IMR-90 (cell line): ENCODE measurements around the gene VPS18. TPM values are rescaled to one million over a fixed set of nuclear protein-coding genes. Genes with fewer than 3 reads are reported as not detected.

Experiments
- ATAC-seq: fragments of 200-7000 bp; cut with Tn5 transposase; 2 replicates; pipeline ENCODE4 v1.9.1; 2020; ENCODE audit warnings: low read depth, mild to moderate bottlenecking, moderate library complexity
- BruUV-seq: library from RNA; stranded (reverse); fragments of 400-500 nt; replicated peaks from 2 replicates; lab custom pipeline; 2021; lab: Mats Ljungman, UMichigan
- CTCF ChIA-PET: fragments of 300-600 bp; formaldehyde crosslinking; extraction: SDS; loops from one replicate; lab custom pipeline; 2021; ENCODE audit warnings: antibody characterized with exemption; lab: Yijun Ruan, JAX
- POLR2A ChIA-PET: fragments of 300-600 bp; sonication (Branson Sonifier 250); formaldehyde crosslinking; loops from one replicate; lab custom pipeline; 2022; ENCODE audit warnings: antibody characterized with exemption; ENCODE audit not compliant: unreplicated experiment; lab: Charles Lee
- DNase-seq: peaks from one replicate; pipeline ENCODE4 v3.0.0; 2013
- H2AFZ ChIP-seq: replicated peaks from 2 replicates; pipeline ENCODE3; 2013; ENCODE audit warnings: low read length, mild to moderate bottlenecking; ENCODE audit not compliant: poor library complexity
- H2AK5ac ChIP-seq: 2 replicates; pipeline ENCODE4 v1.6.1; 2013; ENCODE audit warnings: low read depth, low read length, inconsistent platforms
- H2AK9ac ChIP-seq: replicated peaks from 2 replicates; pipeline ENCODE3; 2013; ENCODE audit warnings: mild to moderate bottlenecking, low read depth, low read length, moderate library complexity; ENCODE audit not compliant: poor library complexity
- H2BK120ac ChIP-seq: 2 replicates; pipeline ENCODE4 v1.6.1; 2013; ENCODE audit warnings: low read depth, low read length, inconsistent platforms
- H2BK15ac ChIP-seq: 3 replicates; pipeline ENCODE4 v1.6.1; 2013; ENCODE audit warnings: low read depth, low read length, inconsistent platforms
- H2BK20ac ChIP-seq: 2 replicates; pipeline ENCODE4 v1.6.1; 2013; ENCODE audit warnings: low read depth, mild to moderate bottlenecking, inconsistent platforms, low read length, moderate library complexity
- H2BK5ac ChIP-seq: 2 replicates; pipeline ENCODE4 v1.6.1; 2013; ENCODE audit warnings: mild to moderate bottlenecking, low read depth, low read length, inconsistent platforms; ENCODE audit not compliant: poor library complexity, severe bottlenecking
- H3K14ac ChIP-seq: replicated peaks from 2 replicates; pipeline ENCODE4 v1.6.1; 2013; ENCODE audit warnings: low read depth, low read length, inconsistent platforms
- H3K18ac ChIP-seq: 2 replicates; pipeline ENCODE4 v1.6.1; 2013; ENCODE audit warnings: low read depth, low read length, control low read depth
- H3K23ac ChIP-seq: 2 replicates; pipeline ENCODE4 v1.6.1; 2013; ENCODE audit warnings: low read depth, low read length, inconsistent platforms
- H3K27ac ChIP-seq: 2 replicates; pipeline ENCODE4 v1.5.1; 2013; ENCODE audit warnings: mild to moderate bottlenecking, control low read depth, low read length; ENCODE audit not compliant: insufficient read depth
- H3K27me3 ChIP-seq: 2 replicates; pipeline ENCODE4 v1.6.1; 2013; ENCODE audit warnings: low read length; ENCODE audit not compliant: control insufficient read depth, insufficient read depth
- H3K36me3 ChIP-seq: 2 replicates; pipeline ENCODE4 v1.6.1; 2013; ENCODE audit warnings: low read length, mixed read lengths; ENCODE audit not compliant: control insufficient read depth, insufficient read depth
- H3K4ac ChIP-seq: 2 replicates; pipeline ENCODE4 v1.6.1; 2013; ENCODE audit warnings: low read depth, low read length, inconsistent platforms
- H3K4me1 ChIP-seq: 2 replicates; pipeline ENCODE4 v1.6.1; 2013; ENCODE audit warnings: low read length, mixed read lengths; ENCODE audit not compliant: control insufficient read depth, insufficient read depth
- H3K4me2 ChIP-seq: 2 replicates; pipeline ENCODE4 v1.6.1; 2013; ENCODE audit warnings: low read depth, mild to moderate bottlenecking, control low read depth, low read length, moderate library complexity
- H3K4me3 ChIP-seq: 2 replicates; pipeline ENCODE4 v1.5.1; 2013; ENCODE audit warnings: low read depth, mild to moderate bottlenecking, control low read depth, low read length, moderate library complexity; ENCODE audit not compliant: insufficient read depth
- H3K56ac ChIP-seq: 2 replicates; pipeline ENCODE4 v1.6.1; 2013; ENCODE audit warnings: low read length, inconsistent platforms; ENCODE audit not compliant: insufficient read depth; ENCODE audit errors: extremely low read depth
- H3K79me1 ChIP-seq, 2 experiments: 2 replicates each; pipeline ENCODE4 v1.6.1; 2013; ENCODE audit warnings: low read length in 2 of 2, inconsistent platforms in 1 of 2, low read depth in 1 of 2
- H3K9ac ChIP-seq: 2 replicates; pipeline ENCODE4 v1.6.1; 2013; ENCODE audit warnings: low read depth, low read length, control low read depth
- H3K9me1 ChIP-seq: 2 replicates; pipeline ENCODE4 v1.6.1; 2013; ENCODE audit warnings: low read length, inconsistent platforms; ENCODE audit not compliant: insufficient read depth
- H3K9me3 ChIP-seq: 2 replicates; pipeline ENCODE4 v1.6.1; 2013; ENCODE audit warnings: low read length; ENCODE audit not compliant: control insufficient read depth, insufficient read depth
- H4K20me1 ChIP-seq: 2 replicates; pipeline ENCODE4 v1.6.1; 2013; ENCODE audit warnings: low read length, inconsistent platforms; ENCODE audit not compliant: insufficient read depth
- H4K5ac ChIP-seq: 2 replicates; pipeline ENCODE4 v1.6.1; 2013; ENCODE audit warnings: mild to moderate bottlenecking, low read depth, low read length, control low read depth
- H4K8ac ChIP-seq, 2 experiments: 2 replicates each; pipeline ENCODE4 v1.6.1; 2013; ENCODE audit warnings: low read depth in 2 of 2, low read length in 2 of 2, control low read depth in 1 of 2, inconsistent platforms in 1 of 2
- H4K91ac ChIP-seq: 2 replicates; pipeline ENCODE4 v1.6.1; 2013; ENCODE audit warnings: low read depth, low read length, inconsistent platforms; ENCODE audit not compliant: insufficient read depth
- BHLHE40 ChIP-seq: fragments of 150-350 bp; IDR thresholded peaks from 2 replicates; pipeline ENCODE4 v1.6.1; 2016; ENCODE audit warnings: mild to moderate bottlenecking, low read depth, low read length
- MAFK ChIP-seq: IDR thresholded peaks from 2 replicates; pipeline ENCODE4 v1.6.1; 2012; ENCODE audit warnings: low read depth, low read length, improper control_type of control experiment
- MAZ ChIP-seq: IDR thresholded peaks from 2 replicates; pipeline ENCODE4 v1.6.1; 2012; ENCODE audit warnings: low read depth, mild to moderate bottlenecking, low read length, improper control_type of control experiment, moderate library complexity, borderline replicate concordance
- NFE2L2 ChIP-seq: fragments of 150-350 bp; IDR thresholded peaks from 2 replicates; pipeline ENCODE4 v1.6.1; 2016; ENCODE audit warnings: low read depth, mild to moderate bottlenecking, low read length
- POLR2A ChIP-seq: IDR thresholded peaks from 2 replicates; pipeline ENCODE4 v1.6.1; 2012; ENCODE audit warnings: mild to moderate bottlenecking, low read depth, low read length
- RCOR1 ChIP-seq: IDR thresholded peaks from 2 replicates; pipeline ENCODE4 v1.6.1; 2012; ENCODE audit warnings: mild to moderate bottlenecking, low read length, improper control_type of control experiment; ENCODE audit not compliant: insufficient replicate concordance
- SMC3 ChIP-seq: fragments of 150-350 bp; IDR thresholded peaks from 2 replicates; pipeline ENCODE4 v1.6.1; 2016; ENCODE audit warnings: low read depth, mild to moderate bottlenecking, antibody characterized with exemption, low read length, moderate library complexity
- WGBS, 2 experiments: methylation state at CpG; one replicate each; pipeline versions ENCODE4 v1.1.5 to v1.1.7; 2013; ENCODE audit warnings: missing lambda C conversion rate in 2 of 2; ENCODE audit not compliant: insufficient read length in 1 of 2; ENCODE audit errors: extremely low coverage in 2 of 2; 5-methylcytosine and 5-hydroxymethylcytosine counted together
- dilution Hi-C: fragments of 300-500 bp; cut with HindIII; formaldehyde crosslinking; loops from one replicate; pipeline ENCODE4 v1.14.3; 2018; ENCODE audit warnings: low sequenced_read_pairs; ENCODE audit not compliant: unreplicated experiment
- in situ Hi-C: fragments of 300-500 bp; cut with MboI; formaldehyde crosslinking; loops from 3 replicates; pipeline ENCODE4 v1.14.3; 2019; ENCODE audit warnings: low sequenced_read_pairs, inconsistent platforms, mixed read lengths
- intact Hi-C: fragments of 100-400 bp; cut with micrococcal nuclease; formaldehyde crosslinking; loops from 2 replicates; pipeline ENCODE4 v1.10.0; 2022
- polyA plus RNA-seq, 3 experiments: library from polyadenylated mRNA; depleted of rRNA; stranded (reverse); fragments of >200 nt; gene quantifications; 2 replicates each; pipeline ENCODE4 v1.2.3, GENCODE V29; 2012; ENCODE audit warnings: low replicate concordance in 1 of 3
- total RNA-seq: library from RNA; depleted of rRNA; stranded (reverse); fragments of >200 nt; gene quantifications from 2 replicates; pipeline ENCODE4 v1.2.3, GENCODE V29; 2012

The VPS18 gene
- total and polyA plus RNA-seq, 2 of the 4 experiments (the other 2 are of a cell fraction): 19.3 to 32.3 TPM

DNA sequence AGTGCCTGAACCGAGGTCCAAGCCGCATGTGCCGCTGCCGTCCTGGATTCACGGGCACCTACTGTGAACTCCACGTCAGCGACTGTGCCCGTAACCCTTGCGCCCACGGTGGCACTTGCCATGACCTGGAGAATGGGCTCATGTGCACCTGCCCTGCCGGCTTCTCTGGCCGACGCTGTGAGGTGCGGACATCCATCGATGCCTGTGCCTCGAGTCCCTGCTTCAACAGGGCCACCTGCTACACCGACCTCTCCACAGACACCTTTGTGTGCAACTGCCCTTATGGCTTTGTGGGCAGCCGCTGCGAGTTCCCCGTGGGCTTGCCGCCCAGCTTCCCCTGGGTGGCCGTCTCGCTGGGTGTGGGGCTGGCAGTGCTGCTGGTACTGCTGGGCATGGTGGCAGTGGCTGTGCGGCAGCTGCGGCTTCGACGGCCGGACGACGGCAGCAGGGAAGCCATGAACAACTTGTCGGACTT, 42.0 kb downstream of the VPS18 start:
- H3K4me3 ChIP-seq: no peak overlapping the region
- H3K9me1 ChIP-seq: peaks cover 23% of the 10 kb centered on the region
- 94% methylated on average over 21 of the region's 31 CpGs; no CpG with 5 or more reads in 1 of the 2 experiments for WGBS, 2 experiments
- in situ Hi-C loops (no loop called here), intact Hi-C loops (no loop called here), dilution Hi-C loops (no loop called here)
- H3K4ac ChIP-seq: no peak overlapping the region
- H4K5ac ChIP-seq: no peak overlapping the region
- no peak overlapping the region for H3K4me2 ChIP-seq
- H3K56ac ChIP-seq: no peak overlapping the region
- H2AFZ ChIP-seq: peak overlapping the region; percentile 44
- no peak overlapping the region for H2BK5ac ChIP-seq
- peaks cover 22% of the 10 kb centered on the region for H3K4me1 ChIP-seq
- no peak overlapping the region for H4K8ac ChIP-seq
- peak overlapping the region; percentile 52 for H2AK9ac ChIP-seq
- H3K9ac ChIP-seq: no peak overlapping the region
- peaks cover 0 to 70% of the 10 kb centered on the region in 2 experiments; a peak in 3 of 4 replicates for H3K79me1 ChIP-seq
- no peak overlapping the region for H3K14ac ChIP-seq
- H2BK15ac ChIP-seq: no peak overlapping the region
- peaks cover 12% of the 10 kb centered on the region for H3K36me3 ChIP-seq
- H4K20me1 ChIP-seq: peaks cover 23% of the 10 kb centered on the region
- H2AK5ac ChIP-seq: peak overlapping the region; percentile 3; the same call in 1 of the 2 replicates
- no TSS peak for BruUV-seq
- ChIA-PET CTCF (no interaction called here), POLR2A (interaction anchor here (0.6 kb wide), 1 partner anchor 129 kb away, joined by 3 read pairs; the partner anchor contains the start of gene ZFYVE19)
- H2BK20ac ChIP-seq: no peak overlapping the region
- DNase-seq (no peak), ATAC-seq (no peak)
- TF ChIP-seq BHLHE40 (no peak), RCOR1 (no peak), POLR2A (no peak), SMC3 (no peak), NFE2L2 (no peak), MAFK (no peak), MAZ (no peak)
- H3K18ac ChIP-seq: no peak overlapping the region
- no peaks in the 10 kb centered on the region for H3K9me3 ChIP-seq
- H3K27ac ChIP-seq: no peak overlapping the region
- H4K91ac ChIP-seq: peak overlapping the region; percentile 21; the same call in 1 of the 2 replicates
- H3K27me3 ChIP-seq: no peaks in the 10 kb centered on the region
- no peak overlapping the region for H2BK120ac ChIP-seq
- H3K23ac ChIP-seq: no peak overlapping the region
